Heart left ventricle (tissue), 16 donors: ENCODE measurements around the gene COL26A1. TPM values are rescaled to one million over a fixed set of nuclear protein-coding genes. Genes with fewer than 3 reads are reported as not detected.
A peak's percentile ranks its signal among the peaks of the same experiment; 100 is the strongest.
"Not testable (repeated sequence)": the region's sequence is repeated elsewhere in the genome, so short reads cannot be mapped to it uniquely, and the experiment has no call there.

Experiments
- ATAC-seq, 4 donors: fragments of 200-7000 bp; cut with Tn5 transposase; one replicate each; pipeline ENCODE4 v1.9.1; 2020 to 2022; ENCODE audit warnings: moderate library complexity in 4 of 4, mild to moderate bottlenecking in 3 of 4, moderate number of reproducible peaks in 1 of 4
- DNase-seq, 5 donors: peaks; one replicate each; pipeline ENCODE4 v3.0.0-alpha.2; 2020
- H3K27ac ChIP-seq, 12 donors: fragments of 200-600 bp; sonication (generic) in 4 of 12; one replicate each; pipeline versions ENCODE4 v1.5.0 to v1.8.0; 2016 to 2022; ENCODE audit warnings: mild to moderate bottlenecking in 2 of 12
- H3K27me3 ChIP-seq, 9 donors: fragments of 200-600 bp; sonication (generic) in 2 of 9; one replicate each; pipeline versions ENCODE4 v1.5.1 to v1.8.0; 2016 to 2022; ENCODE audit warnings: mild to moderate bottlenecking in 3 of 9
- H3K36me3 ChIP-seq, 9 donors: fragments of 200-600 bp; sonication (generic) in 2 of 9; one replicate each; pipeline versions ENCODE4 v1.5.0 to v1.8.0; 2018 to 2022; ENCODE audit warnings: mild to moderate bottlenecking in 2 of 9
- H3K4me1 ChIP-seq, 12 donors: fragments of 200-600 bp; sonication (generic) in 4 of 12; one replicate each; pipeline versions ENCODE4 v1.5.0 to v1.8.0; 2016 to 2022; ENCODE audit warnings: mild to moderate bottlenecking in 3 of 12
- H3K4me3 ChIP-seq, 12 donors: fragments of 200-600 bp; sonication (generic) in 4 of 12; one replicate each; pipeline versions ENCODE4 v1.5.0 to v1.8.0; 2017 to 2022; ENCODE audit warnings: mild to moderate bottlenecking in 9 of 12, moderate library complexity in 4 of 12
- H3K9me3 ChIP-seq, 12 donors: fragments of 200-600 bp; sonication (generic) in 4 of 12; one replicate each; pipeline versions ENCODE4 v1.5.0 to v1.8.0; 2016 to 2022; ENCODE audit warnings: mild to moderate bottlenecking in 1 of 12
- CTCF ChIP-seq, 12 donors: fragments of 200-600 bp; sonication (generic) in 4 of 12; IDR thresholded peaks; one replicate each; pipeline versions ENCODE4 v1.5.0 to v1.8.0; 2018 to 2022; ENCODE audit warnings: antibody characterized with exemption in 12 of 12, mild to moderate bottlenecking in 5 of 12
- POLR2A ChIP-seq, 2 donors: fragments of 450-650 bp; IDR thresholded peaks; one replicate each; pipeline ENCODE4 v1.6.1; 2017; ENCODE audit warnings: antibody characterized with exemption in 2 of 2, mild to moderate bottlenecking in 2 of 2, moderate library complexity in 2 of 2
- WGBS, 4 donors: extraction: QIAGEN DNeasy Blood & Tissue Kit in 2 of 4; methylation state at CpG; one replicate each; pipeline versions ENCODE4 v1.1.5 to v1.1.7; 2013 to 2018; 5-methylcytosine and 5-hydroxymethylcytosine counted together
- intact Hi-C, 10 donors: fragments of 100-400 bp; cut with DNase I; formaldehyde crosslinking; loops; one replicate each; pipeline versions ENCODE4 v1.11.1 to v1.14.2; 2022
- polyA plus RNA-seq, 2 donors: library from polyadenylated mRNA; stranded (reverse); fragments of 200-250 nt; gene quantifications; one replicate each; pipeline ENCODE4 v1.2.3, GENCODE V29; 2013
- total RNA-seq, 9 donors: library from RNA; depleted of rRNA in 2 of 9; stranded (reverse); fragments of >200 nt in 2 of 9; fragmentation: NEBNext Ultra II Directional in 3 of 9; extraction: Animal tissue kit (Norgen Biotek cat#: 25700) in 3 of 9; gene quantifications; one replicate each; pipeline versions ENCODE4 v1.1.0 to v1.2.4, GENCODE V29; 2016 to 2023
- donor health status: ischemic (EF 13 %, LVEDD 7.1; RV severe dilation, severe dysfunction).
- donor health status: healthy with polysubstance abuse.
- donor health status: DM: no; HTN: yes; CAD: no.
- donor health status: DM: no; HTN: no; CAD: no.
- donor health status: ischemic (EF 25% LVEDD 6.9; RV normal size, moderate dysfunction).
- donor health status: ischemic (EF 25% LVEDD 5.7; RV mildly dilated, moderate dysfunction).
- donor health status: healthy.
- donor health status: DM: yes; HTN: yes; CAD: no.
- donor health status: ischemic (EF 35%, LVEDD 5.7; RV mildly dilated, moderate dysfunction).
- donor health status: nonischemic (EF 11% LVEDD 7.7; RV severe dilation, severe dysfunction).
- donor health status: DM: yes; HTN: yes; CAD: no.
- donor health status: PGD.
- donor health status: ischemic (EF 29% LVEDD 5.4; RV normal size, mild dysfunction).
- donor health status: nonischemic (EF 23%, LVEDD 6.1; RV moderate dilation, normal function).

The COL26A1 gene
- total and polyA plus RNA-seq, 11 donors = 0.08 to 2.1 TPM; not detected in 9

GRCh38 chr7:101494602-101495329 is 132.1 kb downstream of the COL26A1 start:
- intact Hi-C loops = no loop called here
- Histone ChIP-seq H3K9me3 (no peaks in the 10 kb centered on the region), H3K27ac (no peak overlapping the region), H3K27me3 (peaks cover 0 to 30% (median 0%) of the 10 kb centered on the region in 9 donors), H3K36me3 (no peaks in the 10 kb centered on the region), H3K4me1 (no peaks in the 10 kb centered on the region), H3K4me3 (no peak overlapping the region)
- 46 to 63% (median 49%) methylated on average over 10 to 15 of the region's 15 CpGs for WGBS, 4 donors
- DNase-seq = peak in 1 of 5 donors; percentile 9
- no peak for ATAC-seq
- no peak for TF ChIP-seq CTCF (IDR thresholded peaks at IDR 0.05)
- TF ChIP-seq POLR2A (IDR thresholded peaks at IDR 0.05) = no peak

- peaks cover 0 to 19% (median 0%) of the 10 kb centered on the region in 9 donors for H3K27me3 ChIP-seq
- ATAC-seq (no peak), DNase-seq (no peak)
- H3K9me3 ChIP-seq = no peaks in the 10 kb centered on the region
- H3K36me3 ChIP-seq = no peaks in the 10 kb centered on the region
- 75 to 85% (median 78%) methylated on average over 8 of the region's 8 CpGs for WGBS, 4 donors
- H3K4me1 ChIP-seq = no peaks in the 10 kb centered on the region
- H3K4me3 ChIP-seq = no peak overlapping the region
- no peak overlapping the region for H3K27ac ChIP-seq
- TF ChIP-seq POLR2A (IDR thresholded peaks at IDR 0.05) = no peak
- TF ChIP-seq CTCF (IDR thresholded peaks at IDR 0.05) = no peak
- intact Hi-C loops = no loop called here
These were observed 133.3 kb downstream of the COL26A1 start for GRCh38 chr7:101496017-101496416.

GRCh38 chr7:101501351-101501750 is 138.7 kb downstream of the COL26A1 start:
- H3K4me1 ChIP-seq = no peaks in the 10 kb centered on the region
- TF ChIP-seq CTCF (IDR thresholded peaks at IDR 0.05) (no peak), POLR2A (IDR thresholded peaks at IDR 0.05) (no peak)
- H3K27me3 ChIP-seq = peaks cover 0 to 4% (median 0%) of the 10 kb centered on the region in 9 donors
- intact Hi-C loops = no loop called here
- no peak overlapping the region for H3K27ac ChIP-seq
- H3K36me3 ChIP-seq = no peaks in the 10 kb centered on the region
- DNase-seq (no peak), ATAC-seq (no peak)
- H3K4me3 ChIP-seq = no peak overlapping the region
- H3K9me3 ChIP-seq = no peaks in the 10 kb centered on the region
- WGBS, 4 donors = 94 to 98% (median 96%) methylated on average over 2 of the region's 2 CpGs

- intact Hi-C loops = no loop called here
- H3K36me3 ChIP-seq = no peaks in the 10 kb centered on the region
- ATAC-seq (no peak), DNase-seq (peak in 1 of 5 donors; percentile 23)
- H3K9me3 ChIP-seq = no peaks in the 10 kb centered on the region
- no peaks in the 10 kb centered on the region for H3K4me1 ChIP-seq
- H3K4me3 ChIP-seq = no peak overlapping the region
- 78 to 89% (median 80%) methylated on average over 4 to 9 of the region's 9 CpGs for WGBS, 4 donors
- no peak overlapping the region for H3K27ac ChIP-seq
- TF ChIP-seq CTCF (IDR thresholded peaks at IDR 0.05) (no peak), POLR2A (IDR thresholded peaks at IDR 0.05) (no peak)
- H3K27me3 ChIP-seq = peaks cover 0 to 9% (median 0%) of the 10 kb centered on the region in 9 donors
These were observed 139.9 kb downstream of the COL26A1 start for GRCh38 chr7:101502466-101503098.

GRCh38 chr7:101505510-101505909 is 142.8 kb downstream of the COL26A1 start:
- H3K4me1 ChIP-seq, intact Hi-C loops, DNase-seq, H3K4me3 ChIP-seq, H3K9me3 ChIP-seq, ATAC-seq, H3K27ac ChIP-seq, H3K36me3 ChIP-seq: not testable (repeated sequence)
- 82 to 90% (median 86%) methylated on average over 7 of the region's 7 CpGs for WGBS, 4 donors
- H3K27me3 ChIP-seq = peaks cover 0 to 30% (median 7%) of the 10 kb centered on the region in 9 donors
